Testis (tissue), 3 donors: ENCODE results near the gene CSKMT. TPM values are rescaled to one million over a fixed set of nuclear protein-coding genes. Genes with fewer than 3 reads are reported as not detected.
A peak's percentile ranks its signal among the peaks of the same experiment; 100 is the strongest.

Experiments
- DNase-seq: peaks from one replicate; pipeline ENCODE4 v3.0.0-alpha.2; 2019
- H3K27ac ChIP-seq, 2 donors: fragments of 200-600 bp; sonication (generic); one replicate each; pipeline ENCODE4 v1.5.1; 2019
- H3K27me3 ChIP-seq: fragments of 200-600 bp; sonication (generic); one replicate; pipeline ENCODE4 v1.5.1; 2019
- H3K36me3 ChIP-seq: fragments of 200-600 bp; sonication (generic); one replicate; pipeline ENCODE4 v1.5.1; 2017; ENCODE audit warnings: low read depth; ENCODE audit errors: missing control alignments
- H3K4me1 ChIP-seq: fragments of 200-600 bp; sonication (generic); one replicate; pipeline ENCODE4 v1.5.1; 2019
- H3K4me3 ChIP-seq, 2 donors: fragments of 200-600 bp; sonication (generic); one replicate each; pipeline ENCODE4 v1.5.1; 2017 to 2019
- H3K9me3 ChIP-seq: fragments of 200-600 bp; sonication (generic); one replicate; pipeline ENCODE4 v1.5.1; 2017
- POLR2A ChIP-seq: fragments of 450-650 bp; IDR thresholded peaks from one replicate; pipeline ENCODE4 v1.6.1; 2017; ENCODE audit warnings: antibody characterized with exemption, mild to moderate bottlenecking, moderate library complexity
- WGBS, 2 donors: methylation state at CpG; one replicate each; pipeline ENCODE4 v1.1.5; 2018; 5-methylcytosine and 5-hydroxymethylcytosine counted together
- intact Hi-C: fragments of 100-400 bp; cut with DNase I; formaldehyde crosslinking; loops from one replicate; pipeline ENCODE4 v1.15.1; 2023; ENCODE audit warnings: low total_unique reads
- polyA plus RNA-seq: library from polyadenylated mRNA; stranded (reverse); fragments of 350-450 nt; fragmentation: Illumina TruSeq; extraction: RNeasy Lipid Tissue Mini Kit (QIAGEN cat#74804); gene quantifications from one replicate; pipeline ENCODE4 v1.2.3, GENCODE V29; 2014; ENCODE audit warnings: low read depth, low replicate concordance; ENCODE audit not compliant: insufficient read depth
- total RNA-seq, 2 donors: library from RNA; depleted of rRNA; stranded (reverse); fragments of >200 nt; gene quantifications; one replicate each; pipeline ENCODE4 v1.2.3, GENCODE V29; 2016
- TF ChIP-seq, protein P1 (sequence below), 3 experiments: fragments of 450-650 bp in 2 of 3; fragments of 200-600 bp in 1 of 3; sonication (generic) in 1 of 3; IDR thresholded peaks; one replicate each; pipeline ENCODE4 v1.5.1; 2016 to 2019; ENCODE audit warnings: antibody characterized with exemption in 3 of 3, mild to moderate bottlenecking in 2 of 3, moderate library complexity in 1 of 3

CSKMT gene
- total and polyA plus RNA-seq, 3 donors from 2014 or later, result 2.0 to 3.7 (median 2.4) TPM

DNA sequence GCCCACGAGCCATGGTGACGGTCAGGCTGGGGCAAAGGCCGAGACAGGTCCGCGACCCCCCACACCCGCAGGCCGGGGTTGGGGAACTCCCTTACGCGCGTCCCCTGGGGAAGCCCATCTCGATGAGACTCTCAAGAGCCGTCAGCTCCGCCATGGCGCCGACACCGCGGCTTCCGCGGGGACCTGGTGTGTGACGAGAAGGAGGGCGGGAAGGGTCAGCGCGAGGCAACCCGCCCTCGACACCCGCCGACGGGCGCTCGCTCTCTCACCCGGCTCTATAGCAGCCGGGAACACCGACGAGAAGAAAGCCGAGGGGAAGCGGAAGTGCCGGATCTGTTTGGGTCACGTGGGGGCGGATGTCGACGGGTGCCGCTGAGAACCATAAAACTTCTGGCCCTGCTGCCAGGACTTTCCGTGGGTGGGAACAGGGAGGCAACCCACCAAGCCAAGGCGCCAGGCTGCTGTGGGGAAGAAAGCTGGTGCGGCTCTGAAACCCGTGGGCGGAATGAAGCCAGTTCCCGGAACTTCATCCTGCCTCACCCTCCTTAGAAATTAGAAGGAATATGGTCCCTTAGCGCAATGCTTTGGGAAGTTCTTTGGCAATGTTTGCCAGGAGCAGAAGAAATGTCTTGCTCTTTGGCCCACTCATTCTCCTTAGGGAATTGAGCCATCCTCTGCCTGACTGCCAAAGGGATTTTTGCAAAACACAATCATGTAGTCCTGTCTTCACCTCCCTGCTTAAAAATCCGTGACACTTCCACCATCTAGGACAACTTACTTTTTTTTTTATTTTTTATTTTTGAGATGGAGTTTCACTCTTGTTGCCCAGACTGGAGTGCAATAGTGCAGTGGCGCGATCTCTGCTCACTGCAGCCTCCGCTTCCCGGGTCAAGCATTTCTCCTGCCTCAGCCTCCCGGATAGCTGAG is 13.9 kb downstream of the CSKMT start, which contains the start of gene UBXN1:
TSS of gene UBXN1 (minus strand) at position 304 of the 927 bp plus-strand sequence. CDS start at position 154, 150 bp downstream.
- Histone ChIP-seq H3K9me3 (no peaks in the 10 kb centered on the region), H3K27ac (peak within 1 kb of the TSS; percentile 74 to 87), H3K4me1 (peaks cover 20% of the 10 kb centered on the region), H3K27me3 (no peaks in the 10 kb centered on the region), H3K36me3 (no peaks in the 10 kb centered on the region), H3K4me3 (peak within 1 kb of the TSS; percentile 74 to 94)
- WGBS, 2 donors, result 2 to 3% methylated on average over 44 to 53 of the region's 55 CpGs
- TF ChIP-seq POLR2A, result no peak
- TF ChIP-seq, protein P1, sequence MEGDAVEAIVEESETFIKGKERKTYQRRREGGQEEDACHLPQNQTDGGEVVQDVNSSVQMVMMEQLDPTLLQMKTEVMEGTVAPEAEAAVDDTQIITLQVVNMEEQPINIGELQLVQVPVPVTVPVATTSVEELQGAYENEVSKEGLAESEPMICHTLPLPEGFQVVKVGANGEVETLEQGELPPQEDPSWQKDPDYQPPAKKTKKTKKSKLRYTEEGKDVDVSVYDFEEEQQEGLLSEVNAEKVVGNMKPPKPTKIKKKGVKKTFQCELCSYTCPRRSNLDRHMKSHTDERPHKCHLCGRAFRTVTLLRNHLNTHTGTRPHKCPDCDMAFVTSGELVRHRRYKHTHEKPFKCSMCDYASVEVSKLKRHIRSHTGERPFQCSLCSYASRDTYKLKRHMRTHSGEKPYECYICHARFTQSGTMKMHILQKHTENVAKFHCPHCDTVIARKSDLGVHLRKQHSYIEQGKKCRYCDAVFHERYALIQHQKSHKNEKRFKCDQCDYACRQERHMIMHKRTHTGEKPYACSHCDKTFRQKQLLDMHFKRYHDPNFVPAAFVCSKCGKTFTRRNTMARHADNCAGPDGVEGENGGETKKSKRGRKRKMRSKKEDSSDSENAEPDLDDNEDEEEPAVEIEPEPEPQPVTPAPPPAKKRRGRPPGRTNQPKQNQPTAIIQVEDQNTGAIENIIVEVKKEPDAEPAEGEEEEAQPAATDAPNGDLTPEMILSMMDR (IDR thresholded peaks at IDR 0.05), result peak in 1 of 3 experiments; percentile 44
- intact Hi-C loops, result loop anchor here (10.0 kb wide), 1 partner anchor 284 kb away; no protein-coding TSS in a partner anchor
- peak; percentile 95 for DNase-seq

DNA sequence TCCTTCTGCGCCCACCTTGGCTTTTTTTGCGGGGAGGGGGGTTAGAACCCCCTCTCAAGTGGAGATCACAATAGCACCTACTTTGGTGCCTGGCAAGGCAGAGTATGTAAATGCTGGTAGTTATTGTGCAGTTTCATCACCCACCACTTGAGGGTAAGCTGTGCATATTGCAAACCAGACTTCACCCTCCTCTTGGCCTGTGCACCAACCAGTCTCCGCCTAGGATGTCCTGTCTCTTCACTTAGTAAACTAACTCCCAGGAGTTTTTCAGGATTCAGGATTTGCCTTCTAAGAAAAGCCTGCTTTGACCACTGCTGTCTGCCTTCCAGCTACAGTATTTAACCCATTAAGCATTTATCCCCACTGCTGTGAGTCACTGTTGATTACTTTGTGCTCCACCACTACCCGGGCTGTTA is 15.7 kb downstream of the CSKMT start:
- no peaks in the 10 kb centered on the region for H3K27me3 ChIP-seq
- intact Hi-C loops, result no loop called here
- peaks cover 20% of the 10 kb centered on the region for H3K4me1 ChIP-seq
- 60 to 64% methylated on average over 4 of the region's 4 CpGs for WGBS, 2 donors
- DNase-seq, result peak; percentile 78
- no peaks in the 10 kb centered on the region for H3K9me3 ChIP-seq
- peak overlapping the region in 1 of 2 donors; percentile 25 for H3K27ac ChIP-seq
- H3K4me3 ChIP-seq, result no peak overlapping the region
- no peaks in the 10 kb centered on the region for H3K36me3 ChIP-seq
- TF ChIP-seq POLR2A, result no peak
- TF ChIP-seq, protein P1 (IDR thresholded peaks at IDR 0.05), result peak; percentile 58 to 67 (median 65)

DNA sequence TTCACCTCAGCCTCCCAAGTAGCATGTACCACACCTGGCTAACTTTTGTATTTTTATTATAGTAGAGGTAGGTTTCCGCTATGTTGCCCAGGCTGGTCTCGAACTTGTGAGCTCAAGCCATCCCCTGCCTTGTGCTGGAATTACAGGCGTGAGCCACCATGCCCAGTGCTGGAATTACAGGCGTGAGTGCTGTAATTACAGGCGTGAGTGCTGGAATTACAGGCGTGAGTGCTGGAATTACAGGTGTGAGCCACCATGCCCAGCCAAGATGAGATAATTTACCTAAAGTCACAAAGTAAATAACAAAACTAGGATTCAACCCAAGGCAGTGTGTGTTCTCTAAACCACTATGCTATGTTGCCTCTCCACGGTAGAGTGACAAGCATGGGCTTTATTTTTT is 17.4 kb downstream of the CSKMT start:
- Histone ChIP-seq H3K27ac (no peak overlapping the region), H3K27me3 (no peaks in the 10 kb centered on the region), H3K4me1 (peaks cover 16% of the 10 kb centered on the region), H3K36me3 (no peaks in the 10 kb centered on the region), H3K4me3 (no peak overlapping the region), H3K9me3 (no peaks in the 10 kb centered on the region)
- no peak for DNase-seq
- intact Hi-C loops, result no loop called here
- WGBS, 2 donors, result 91 to 93% methylated on average over 7 of the region's 7 CpGs
- TF ChIP-seq, protein P1 (IDR thresholded peaks at IDR 0.05), result no peak
- TF ChIP-seq POLR2A, result no peak

DNA sequence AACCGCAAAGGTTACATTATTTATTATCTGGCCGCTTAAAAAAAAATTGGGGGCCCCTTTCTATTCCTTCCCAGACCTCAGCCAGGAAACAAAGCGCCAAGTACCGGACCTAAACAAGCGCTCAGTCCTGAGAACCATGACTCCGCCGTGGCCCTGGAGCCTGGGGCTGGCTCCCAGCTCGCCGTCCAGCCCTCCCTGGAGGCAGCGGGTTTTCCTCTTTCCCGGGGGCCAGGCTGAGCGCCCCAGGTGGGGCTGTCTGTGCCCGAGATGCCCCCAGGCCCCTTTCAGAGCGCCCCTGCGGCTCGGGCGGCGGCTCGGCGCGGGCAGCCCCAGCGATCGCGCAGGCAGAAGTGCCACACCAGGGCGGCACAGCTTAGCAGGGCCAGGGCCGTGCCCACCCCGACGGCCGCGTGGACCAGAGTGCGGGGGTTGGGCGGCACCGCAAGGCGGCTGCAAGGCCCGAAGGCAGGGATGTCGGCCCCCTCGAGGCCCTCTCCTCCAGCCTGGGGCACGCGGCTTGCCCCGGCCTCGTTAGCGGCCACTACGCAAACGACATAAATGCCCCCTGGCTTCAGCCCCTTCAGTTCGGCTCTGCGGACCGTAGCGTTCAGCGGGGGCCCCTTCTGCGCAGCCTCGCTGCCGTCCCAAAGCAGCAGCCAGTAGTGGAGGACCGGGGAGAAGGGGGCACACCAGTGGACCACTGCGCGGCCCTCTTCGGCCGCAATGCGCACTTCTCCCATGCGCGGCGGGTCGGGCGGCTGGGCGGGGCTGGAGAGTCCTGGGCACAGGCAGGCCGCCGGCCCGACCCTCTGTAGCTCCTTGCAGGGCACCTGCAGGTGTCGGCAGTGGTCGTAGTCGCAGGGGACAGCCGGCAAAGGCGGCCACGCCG is 22.6 kb downstream of the CSKMT start:
- intact Hi-C loops, result no loop called here
- WGBS, 2 donors, result 38 to 66% methylated on average over 17 to 63 of the region's 74 CpGs

More for the DNA sequence above, 22.6 kb downstream of the CSKMT start:
- Histone ChIP-seq H3K27me3 (no peaks in the 10 kb centered on the region), H3K4me3 (peak overlapping the region; percentile 17 to 34), H3K4me1 (peaks cover 19% of the 10 kb centered on the region), H3K27ac (peak overlapping the region; percentile 44 to 61), H3K36me3 (no peaks in the 10 kb centered on the region), H3K9me3 (no peaks in the 10 kb centered on the region)
- DNase-seq, result no peak
- no peak for TF ChIP-seq POLR2A
- TF ChIP-seq, protein P1 (IDR thresholded peaks at IDR 0.05), result no peak
